ENCODE data around the gene IL1R2. TPM values are rescaled to one million over a fixed set of nuclear protein-coding genes. Genes with fewer than 3 reads are reported as not detected.

The IL1R2 gene
- total RNA-seq, 1 experiment from 2014 or later, result 0.22 TPM

GRCh38 chr2:102053096-102053495, 61.3 kb downstream of the IL1R2 start (continued):
- TF ChIP-seq AFF4 (CRISPR knock-in tag; IDR thresholded peaks at IDR 0.05; ENCODE audit: borderline replicate concordance), result no peak
- TF ChIP-seq, protein P1, sequence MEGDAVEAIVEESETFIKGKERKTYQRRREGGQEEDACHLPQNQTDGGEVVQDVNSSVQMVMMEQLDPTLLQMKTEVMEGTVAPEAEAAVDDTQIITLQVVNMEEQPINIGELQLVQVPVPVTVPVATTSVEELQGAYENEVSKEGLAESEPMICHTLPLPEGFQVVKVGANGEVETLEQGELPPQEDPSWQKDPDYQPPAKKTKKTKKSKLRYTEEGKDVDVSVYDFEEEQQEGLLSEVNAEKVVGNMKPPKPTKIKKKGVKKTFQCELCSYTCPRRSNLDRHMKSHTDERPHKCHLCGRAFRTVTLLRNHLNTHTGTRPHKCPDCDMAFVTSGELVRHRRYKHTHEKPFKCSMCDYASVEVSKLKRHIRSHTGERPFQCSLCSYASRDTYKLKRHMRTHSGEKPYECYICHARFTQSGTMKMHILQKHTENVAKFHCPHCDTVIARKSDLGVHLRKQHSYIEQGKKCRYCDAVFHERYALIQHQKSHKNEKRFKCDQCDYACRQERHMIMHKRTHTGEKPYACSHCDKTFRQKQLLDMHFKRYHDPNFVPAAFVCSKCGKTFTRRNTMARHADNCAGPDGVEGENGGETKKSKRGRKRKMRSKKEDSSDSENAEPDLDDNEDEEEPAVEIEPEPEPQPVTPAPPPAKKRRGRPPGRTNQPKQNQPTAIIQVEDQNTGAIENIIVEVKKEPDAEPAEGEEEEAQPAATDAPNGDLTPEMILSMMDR (IDR thresholded peaks at IDR 0.05), result no peak

DNA sequence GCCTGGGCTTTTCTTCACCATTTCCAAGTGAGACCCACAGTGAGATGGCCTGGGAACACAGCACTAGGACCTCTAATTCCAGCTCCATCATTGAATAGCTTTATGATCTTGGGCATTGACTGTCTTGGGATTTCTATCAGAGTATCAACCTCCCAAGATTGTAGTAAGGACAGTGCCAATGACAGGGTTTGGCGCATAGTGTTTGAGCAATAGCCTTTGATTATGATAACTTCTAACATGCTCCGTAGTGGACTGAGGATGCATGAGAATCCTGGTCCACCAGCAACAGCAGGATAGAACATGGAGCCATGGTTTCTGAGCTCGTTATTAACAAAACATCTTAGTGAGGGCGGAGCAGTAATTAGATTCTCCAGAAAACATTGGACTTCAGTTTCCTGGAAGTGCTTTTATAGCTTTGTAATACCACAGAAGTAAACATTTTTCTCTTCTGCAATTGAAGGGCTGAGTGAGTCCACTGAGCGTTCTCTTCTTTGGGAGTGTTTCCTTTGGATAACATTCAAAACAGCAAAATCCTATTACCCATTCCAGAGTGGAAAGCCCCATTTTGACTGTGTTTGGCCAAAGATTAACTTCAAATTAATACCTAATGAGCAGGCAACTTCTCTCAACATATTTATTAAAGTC, 63.7 kb downstream of the IL1R2 start:
- ChIA-PET CTCF (interaction anchor here (1.7 kb wide), 1 partner anchor 35 kb away, joined by 8 read pairs; no protein-coding TSS in a partner anchor), POLR2A (no interaction called here)
- H3K36me3 Mint-ChIP-seq, result no peaks in the 10 kb centered on the region
- no peak for TF ChIP-seq ZBTB21 (CRISPR knock-in tag; IDR thresholded peaks at IDR 0.05; ENCODE audit: borderline replicate concordance)
- no peak for TF ChIP-seq AFF4 (CRISPR knock-in tag; IDR thresholded peaks at IDR 0.05; ENCODE audit: borderline replicate concordance)
- no peak for TF ChIP-seq TP53 (CRISPR knock-in tag; IDR thresholded peaks at IDR 0.05)
- TF ChIP-seq TCF7 (CRISPR knock-in tag; IDR thresholded peaks at IDR 0.05; ENCODE audit: low read depth), result no peak
- H3K9me3 Mint-ChIP-seq, result no peaks in the 10 kb centered on the region
- H3K4me1 Mint-ChIP-seq, result 0 out of 2 replicates have a peak, but pooled peaks cover 6% of the 10 kb centered on the region
- no peak for DNase-seq (ENCODE audit: low spot score)
- ATAC-seq, result no peak
- no peak overlapping the region for H3K27ac Mint-ChIP-seq
- no peaks in the 10 kb centered on the region for H3K27me3 Mint-ChIP-seq (ENCODE audit: low read depth)
- no peak overlapping the region for H3K4me3 Mint-ChIP-seq

- CTCF ChIA-PET, result interaction anchor here (1.7 kb wide), 1 partner anchor 36 kb away, joined by 8 read pairs; no protein-coding TSS in a partner anchor
- Mint-ChIP-seq H3K36me3 (no peaks in the 10 kb centered on the region), H3K4me1 (0 out of 2 replicates have a peak, but pooled peaks cover 6% of the 10 kb centered on the region), H3K9me3 (no peaks in the 10 kb centered on the region), H3K27ac (no peak overlapping the region), H3K4me3 (no peak overlapping the region), H3K27me3 (ENCODE audit: low read depth) (no peaks in the 10 kb centered on the region)
- ATAC-seq (no peak), DNase-seq (ENCODE audit: low spot score) (no peak)
- POLR2A ChIA-PET, result no interaction called here
- no peak for TF ChIP-seq TP53 (CRISPR knock-in tag; IDR thresholded peaks at IDR 0.05)
- no peak for TF ChIP-seq KAT7 (CRISPR knock-in tag; IDR thresholded peaks at IDR 0.05; ENCODE audit: borderline replicate concordance)
- no peak for TF ChIP-seq TEAD1 (CRISPR knock-in tag; IDR thresholded peaks at IDR 0.05)
Measured at GRCh38 chr2:102056079-102056581, 64.4 kb downstream of the IL1R2 start.
